Sigmoid colon (tissue), 7 donors: Measurements from ENCODE around the gene PPP1R12A. TPM values are rescaled to one million over a fixed set of nuclear protein-coding genes. Genes with fewer than 3 reads are reported as not detected.
A peak's percentile ranks its signal among the peaks of the same experiment; 100 is the strongest.

ENCODE experiments used
- DNase-seq: peaks from one replicate; pipeline ENCODE4 v3.0.0-alpha.2; 2019
- H3K27ac ChIP-seq, 4 donors: fragments of 200-600 bp; sonication (generic); one replicate each; pipeline ENCODE4 v1.5.1; 2016 to 2019; ENCODE audit warnings: mild to moderate bottlenecking in 1 of 4
- H3K27me3 ChIP-seq, 3 donors: fragments of 200-600 bp; sonication (generic); one replicate each; pipeline ENCODE4 v1.5.1; 2019; ENCODE audit warnings: mild to moderate bottlenecking in 1 of 3
- H3K36me3 ChIP-seq, 4 donors: fragments of 200-600 bp; sonication (generic); one replicate each; pipeline ENCODE4 v1.5.1; 2016 to 2019
- H3K4me1 ChIP-seq, 4 donors: fragments of 200-600 bp; sonication (generic); one replicate each; pipeline ENCODE4 v1.5.1; 2017 to 2019
- H3K4me3 ChIP-seq, 4 donors: fragments of 200-600 bp; sonication (generic); one replicate each; pipeline ENCODE4 v1.5.1; 2017 to 2019; ENCODE audit warnings: mild to moderate bottlenecking in 2 of 4, moderate library complexity in 1 of 4
- H3K9me3 ChIP-seq, 4 donors: fragments of 200-600 bp in 3 of 4; sonication (generic) in 3 of 4; one replicate each; pipeline versions ENCODE4 v1.5.1 to v1.6.1; 2013 to 2019
- EP300 ChIP-seq, 4 donors: sonication (generic); formaldehyde crosslinking; IDR thresholded peaks; one replicate each; pipeline ENCODE4 v1.6.1; 2017; ENCODE audit warnings: antibody characterized with exemption in 4 of 4
- POLR2A ChIP-seq, 2 donors: fragments of 450-650 bp; IDR thresholded peaks; one replicate each; pipeline ENCODE4 v1.6.1; 2016; ENCODE audit warnings: antibody characterized with exemption in 2 of 2, mild to moderate bottlenecking in 2 of 2, moderate library complexity in 2 of 2
- POLR2AphosphoS5 ChIP-seq, 4 donors: sonication (generic); formaldehyde crosslinking; IDR thresholded peaks; one replicate each; pipeline ENCODE4 v1.6.1; 2017; ENCODE audit warnings: antibody characterized with exemption in 4 of 4
- WGBS, 2 donors: extraction: QIAGEN DNeasy Blood & Tissue Kit; methylation state at CpG; one replicate each; pipeline ENCODE4 v1.1.7; 2013; 5-methylcytosine and 5-hydroxymethylcytosine counted together
- intact Hi-C: fragments of 100-400 bp; cut with DNase I; formaldehyde crosslinking; loops from one replicate; pipeline ENCODE4 v1.15.1; 2023
- polyA plus RNA-seq, 3 donors: library from polyadenylated mRNA; stranded (reverse); fragments of 200-250 nt; gene quantifications; one replicate each; pipeline ENCODE4 v1.2.3, GENCODE V29; 2013
- total RNA-seq, 4 donors: library from RNA; depleted of rRNA; stranded (reverse); fragments of >200 nt; gene quantifications; one replicate each; pipeline ENCODE4 v1.1.0, GENCODE V29; 2016
- TF ChIP-seq, protein P1 (sequence below), 4 experiments: fragments of 450-650 bp in 3 of 4; fragments of 200-600 bp in 1 of 4; IDR thresholded peaks; one replicate each; pipeline ENCODE4 v1.5.1; 2016 to 2019; ENCODE audit warnings: antibody characterized with exemption in 4 of 4, mild to moderate bottlenecking in 3 of 4, moderate library complexity in 2 of 4
- donor health status: healthy with polysubstance abuse.
- donor health status: Bipolar disorder and iron deficiency.
- donor health status: healthy.

The PPP1R12A gene
- total and polyA plus RNA-seq, 7 donors = 11.4 to 528 (median 326) TPM

DNA sequence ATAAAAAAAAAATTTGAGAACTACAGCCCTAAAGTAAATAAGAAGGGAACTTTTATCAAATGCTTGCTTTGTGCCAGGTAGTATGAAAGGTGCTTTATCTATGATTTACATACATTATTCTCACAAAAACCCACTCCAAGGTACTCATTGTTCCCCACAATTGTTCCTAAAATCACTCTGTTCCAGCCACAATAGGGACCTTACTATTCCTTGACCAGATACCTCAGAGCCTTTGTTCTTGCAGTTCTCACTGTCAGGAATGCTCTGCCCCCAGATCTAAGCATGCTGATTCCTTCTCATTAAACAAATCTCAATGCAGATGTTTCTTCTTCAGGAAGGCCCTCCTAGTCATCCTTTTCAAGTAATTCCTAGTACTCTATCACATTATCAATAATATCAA lies 60.2 kb downstream of the PPP1R12A start:
- TF ChIP-seq POLR2A (IDR thresholded peaks at IDR 0.05) (no peak), POLR2AphosphoS5 (IDR thresholded peaks at IDR 0.05) (no peak), EP300 (IDR thresholded peaks at IDR 0.05) (no peak)
- TF ChIP-seq, protein P1, sequence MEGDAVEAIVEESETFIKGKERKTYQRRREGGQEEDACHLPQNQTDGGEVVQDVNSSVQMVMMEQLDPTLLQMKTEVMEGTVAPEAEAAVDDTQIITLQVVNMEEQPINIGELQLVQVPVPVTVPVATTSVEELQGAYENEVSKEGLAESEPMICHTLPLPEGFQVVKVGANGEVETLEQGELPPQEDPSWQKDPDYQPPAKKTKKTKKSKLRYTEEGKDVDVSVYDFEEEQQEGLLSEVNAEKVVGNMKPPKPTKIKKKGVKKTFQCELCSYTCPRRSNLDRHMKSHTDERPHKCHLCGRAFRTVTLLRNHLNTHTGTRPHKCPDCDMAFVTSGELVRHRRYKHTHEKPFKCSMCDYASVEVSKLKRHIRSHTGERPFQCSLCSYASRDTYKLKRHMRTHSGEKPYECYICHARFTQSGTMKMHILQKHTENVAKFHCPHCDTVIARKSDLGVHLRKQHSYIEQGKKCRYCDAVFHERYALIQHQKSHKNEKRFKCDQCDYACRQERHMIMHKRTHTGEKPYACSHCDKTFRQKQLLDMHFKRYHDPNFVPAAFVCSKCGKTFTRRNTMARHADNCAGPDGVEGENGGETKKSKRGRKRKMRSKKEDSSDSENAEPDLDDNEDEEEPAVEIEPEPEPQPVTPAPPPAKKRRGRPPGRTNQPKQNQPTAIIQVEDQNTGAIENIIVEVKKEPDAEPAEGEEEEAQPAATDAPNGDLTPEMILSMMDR (IDR thresholded peaks at IDR 0.05) = no peak
- no peak for DNase-seq
- no peaks in the 10 kb centered on the region for H3K27me3 ChIP-seq
- intact Hi-C loops = no loop called here
- peaks cover 0 to 20% (median 2%) of the 10 kb centered on the region in 4 donors for H3K36me3 ChIP-seq
- peak overlapping the region in 1 of 4 donors; percentile 6 for H3K27ac ChIP-seq
- H3K4me3 ChIP-seq = no peak overlapping the region
- H3K4me1 ChIP-seq = peaks cover 0 to 69% (median 45%) of the 10 kb centered on the region in 4 donors
- H3K9me3 ChIP-seq = no peaks in the 10 kb centered on the region

DNA sequence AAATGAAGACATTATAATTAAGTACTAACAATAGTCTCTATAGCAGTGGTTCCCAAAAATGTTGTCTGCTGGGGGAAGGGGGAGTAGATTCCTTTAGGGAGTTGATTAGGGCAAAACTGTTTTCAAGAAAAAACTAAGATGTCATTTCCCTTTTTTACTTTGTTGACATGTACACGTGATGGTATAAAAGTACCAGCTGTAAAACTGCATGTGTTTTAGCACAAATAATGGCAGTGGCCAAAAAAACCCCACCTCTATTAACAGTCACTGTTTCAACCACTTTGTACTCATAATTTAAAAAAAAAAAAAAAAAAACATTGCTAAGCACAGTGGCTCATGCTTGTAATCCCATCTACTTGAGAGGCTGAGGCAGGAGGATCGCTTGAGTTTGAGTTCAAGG lies 61.7 kb downstream of the PPP1R12A start:
- 60 to 67% methylated on average over 2 of the region's 2 CpGs for WGBS, 2 donors
- Histone ChIP-seq H3K9me3 (no peaks in the 10 kb centered on the region), H3K36me3 (peaks cover 0 to 22% (median 2%) of the 10 kb centered on the region in 4 donors), H3K27me3 (no peaks in the 10 kb centered on the region), H3K27ac (no peak overlapping the region), H3K4me1 (peaks cover 0 to 72% (median 46%) of the 10 kb centered on the region in 4 donors), H3K4me3 (no peak overlapping the region)
- intact Hi-C loops = no loop called here
- no peak for TF ChIP-seq POLR2AphosphoS5 (IDR thresholded peaks at IDR 0.05)
- TF ChIP-seq EP300 (IDR thresholded peaks at IDR 0.05) = no peak
- TF ChIP-seq, protein P1 (IDR thresholded peaks at IDR 0.05) = no peak
- TF ChIP-seq POLR2A (IDR thresholded peaks at IDR 0.05) = no peak
- DNase-seq = no peak

DNA sequence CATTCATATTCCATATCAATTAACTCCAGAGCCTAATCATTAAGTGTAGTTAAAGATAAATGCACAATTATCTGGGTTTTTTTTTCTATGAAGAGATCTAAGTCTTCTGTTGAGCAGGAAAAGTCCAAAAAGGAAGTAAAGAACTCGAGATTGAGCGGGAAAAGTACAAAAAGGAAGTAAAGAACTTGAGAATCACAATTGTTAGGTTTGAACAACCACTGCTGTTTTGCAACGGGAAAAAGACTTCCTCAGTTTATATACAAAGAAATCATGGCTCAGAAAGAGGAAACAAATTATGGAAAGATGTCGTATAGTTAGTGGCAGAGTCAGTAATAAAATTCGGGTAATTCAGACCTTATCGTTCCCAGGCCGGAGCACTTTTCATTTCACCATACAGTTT lies 63.3 kb downstream of the PPP1R12A start:
- peaks cover 0 to 63% (median 41%) of the 10 kb centered on the region in 4 donors for H3K4me1 ChIP-seq
- H3K27ac ChIP-seq = no peak overlapping the region
- H3K27me3 ChIP-seq = no peaks in the 10 kb centered on the region

DNA sequence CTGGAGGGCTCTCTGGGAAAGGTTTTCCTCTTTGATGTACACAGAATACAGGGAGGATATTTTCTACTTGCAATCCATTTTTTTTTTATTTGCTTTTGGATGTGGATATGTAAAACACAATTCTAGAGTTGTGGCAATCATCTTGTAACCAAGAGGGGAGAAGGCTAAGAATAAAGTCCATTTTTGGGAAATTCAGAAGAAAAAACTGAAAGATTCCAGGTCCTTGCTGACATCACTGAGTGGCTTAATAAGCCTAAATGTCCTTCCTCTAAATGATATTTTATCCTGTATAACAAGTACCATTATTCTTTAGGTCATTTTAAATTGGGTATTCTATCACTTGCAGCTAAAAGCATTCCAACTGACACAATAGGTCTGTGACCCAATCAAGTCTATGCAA lies 64.0 kb downstream of the PPP1R12A start:
- Histone ChIP-seq H3K9me3 (no peaks in the 10 kb centered on the region), H3K36me3 (peaks cover 0 to 37% (median 2%) of the 10 kb centered on the region in 4 donors), H3K27ac (peak overlapping the region in 1 of 4 donors; percentile 16), H3K4me1 (peaks cover 0 to 59% (median 35%) of the 10 kb centered on the region in 4 donors), H3K27me3 (no peaks in the 10 kb centered on the region), H3K4me3 (no peak overlapping the region)
- no peak for DNase-seq
- TF ChIP-seq EP300 (IDR thresholded peaks at IDR 0.05) = no peak
- TF ChIP-seq, protein P1 (IDR thresholded peaks at IDR 0.05) = no peak
- intact Hi-C loops = no loop called here

More for the DNA sequence above, 63.3 kb downstream of the PPP1R12A start:
- TF ChIP-seq POLR2A (IDR thresholded peaks at IDR 0.05) (no peak), POLR2AphosphoS5 (IDR thresholded peaks at IDR 0.05) (no peak), EP300 (IDR thresholded peaks at IDR 0.05) (no peak)
- TF ChIP-seq, protein P1 (IDR thresholded peaks at IDR 0.05) = no peak
- intact Hi-C loops = no loop called here
- H3K9me3 ChIP-seq = no peaks in the 10 kb centered on the region
- H3K36me3 ChIP-seq = peaks cover 0 to 37% (median 2%) of the 10 kb centered on the region in 4 donors
- H3K4me3 ChIP-seq = no peak overlapping the region
- WGBS, 2 donors = 76 to 77% methylated on average over 7 of the region's 7 CpGs
- no peak for DNase-seq

DNA sequence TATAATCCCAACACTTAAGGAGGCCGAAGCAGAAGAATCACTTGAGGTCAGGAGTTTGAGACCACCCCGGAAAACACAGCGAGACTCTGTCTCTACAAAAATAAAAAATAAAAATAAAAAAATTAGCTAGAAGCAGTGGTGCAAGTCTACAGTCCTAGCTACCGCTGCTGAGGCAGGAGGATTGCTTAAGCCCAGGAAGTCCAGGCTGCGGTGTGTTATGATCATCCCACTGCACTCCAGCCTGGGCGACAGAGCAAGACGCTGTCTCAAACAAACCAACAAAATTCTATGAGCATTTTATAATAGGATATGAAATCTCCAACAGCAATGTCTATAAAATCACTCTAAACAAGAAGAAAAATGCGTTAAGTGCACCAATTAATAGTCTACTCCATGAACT lies 75.3 kb downstream of the PPP1R12A start:
- Histone ChIP-seq H3K36me3 (peaks cover 0 to 8% (median 0%) of the 10 kb centered on the region in 4 donors), H3K4me3 (no peak overlapping the region), H3K9me3 (no peaks in the 10 kb centered on the region), H3K27ac (peak overlapping the region in 2 of 4 donors; percentile 3 to 8), H3K4me1 (peaks cover 0 to 45% (median 29%) of the 10 kb centered on the region in 4 donors), H3K27me3 (no peaks in the 10 kb centered on the region)
- TF ChIP-seq POLR2A (IDR thresholded peaks at IDR 0.05) (no peak), EP300 (IDR thresholded peaks at IDR 0.05) (no peak)
- TF ChIP-seq, protein P1 (IDR thresholded peaks at IDR 0.05) = no peak
- intact Hi-C loops = no loop called here
- 92 to 94% methylated on average over 8 of the region's 8 CpGs for WGBS, 2 donors
- no peak for DNase-seq
